SK-N-SH (cell line): Measurements from ENCODE around the gene SRBD1. TPM values are rescaled to one million over a fixed set of nuclear protein-coding genes. Genes with fewer than 3 reads are reported as not detected.

ENCODE experiments used
- CTCF ChIA-PET: fragments of 300-600, 350-600 bp; formaldehyde crosslinking; extraction: SDS; loops from one replicate; lab custom pipeline; 2021; lab: Yijun Ruan, JAX
- POLR2A ChIA-PET: fragments of 350-600 bp; sonication (Branson Sonifier 250); formaldehyde crosslinking; extraction: SDS; loops from one replicate; lab custom pipeline; 2020; ENCODE audit warnings: antibody characterized with exemption, inconsistent platforms; lab: Yijun Ruan, JAX
- DNase-seq: peaks from one replicate; pipeline ENCODE4 v3.0.0; 2012
- H2AFZ ChIP-seq: fragments of 200-600 bp; sonication (generic); 2 replicates; pipeline ENCODE4 v1.8.1; 2016; ENCODE audit warnings: antibody characterized with exemption, mild to moderate bottlenecking, low read depth
- H3F3A ChIP-seq: fragments of 200-600 bp; sonication (generic); replicated peaks from 2 replicates; pipeline ENCODE3; 2016; ENCODE audit warnings: antibody characterized with exemption, mild to moderate bottlenecking; ENCODE audit not compliant: insufficient read depth
- H3K27ac ChIP-seq, 2 experiments: fragments of 200-500 bp in 1 of 2; fragments of 200-600 bp in 1 of 2; sonication (Bioruptor generic) in 1 of 2; sonication (generic), shearing (Covaris generic) in 1 of 2; 2 replicates each; pipeline versions ENCODE4 v1.5.1 to v1.6.1; 2014 to 2016; ENCODE audit warnings: low read depth in 2 of 2, inconsistent platforms in 1 of 2, low read length in 1 of 2, mild to moderate bottlenecking in 1 of 2, mixed read lengths in 1 of 2
- H3K27me3 ChIP-seq: fragments of 200-600 bp; sonication (generic), shearing (Covaris generic); 2 replicates; pipeline ENCODE4 v1.6.1; 2016; ENCODE audit warnings: mixed run types; ENCODE audit not compliant: insufficient read depth
- H3K36me3 ChIP-seq, 2 experiments: fragments of 200-500 bp in 1 of 2; fragments of 200-600 bp in 1 of 2; sonication (Bioruptor generic) in 1 of 2; sonication (generic) in 1 of 2; replicated peaks in 1 of 2; 2 replicates each; pipeline versions ENCODE3 to v1.5.1; 2014 to 2016; ENCODE audit warnings: low read length in 1 of 2, mild to moderate bottlenecking in 1 of 2; ENCODE audit not compliant: insufficient read depth in 2 of 2, control insufficient read depth in 1 of 2
- H3K4me1 ChIP-seq, 2 experiments: fragments of 200-500 bp in 1 of 2; fragments of 200-600 bp in 1 of 2; sonication (Bioruptor generic) in 1 of 2; sonication (generic), shearing (Covaris generic) in 1 of 2; 2 replicates each; pipeline versions ENCODE4 v1.5.1 to v1.6.1; 2014 to 2016; ENCODE audit warnings: low read depth in 1 of 2, low read length in 1 of 2, mixed run types in 1 of 2; ENCODE audit not compliant: insufficient read depth in 2 of 2, control insufficient read depth in 1 of 2
- H3K4me2 ChIP-seq: fragments of 200-600 bp; sonication (generic), shearing (Covaris generic); 2 replicates; pipeline ENCODE4 v1.6.1; 2017; ENCODE audit warnings: mixed run types
- H3K4me3 ChIP-seq, 2 experiments: fragments of 200-500 bp in 1 of 2; fragments of 200-600 bp in 1 of 2; sonication (Bioruptor generic) in 1 of 2; sonication (generic), shearing (Covaris generic) in 1 of 2; 2 replicates each; pipeline versions ENCODE4 v1.5.1 to v1.8.1; 2014 to 2016; ENCODE audit warnings: low read depth in 2 of 2, inconsistent platforms in 1 of 2, low read length in 1 of 2, mild to moderate bottlenecking in 1 of 2, mixed read lengths in 1 of 2, moderate library complexity in 1 of 2
- H3K79me2 ChIP-seq: fragments of 200-600 bp; sonication (generic); 2 replicates; pipeline ENCODE4 v1.8.1; 2017; ENCODE audit warnings: mild to moderate bottlenecking; ENCODE audit not compliant: insufficient read depth
- H3K9ac ChIP-seq: fragments of 200-600 bp; sonication (generic); 2 replicates; pipeline ENCODE4 v1.6.1; 2017; ENCODE audit warnings: mixed run types
- H3K9me2 ChIP-seq: fragments of 200-600 bp; sonication (generic); 2 replicates; pipeline ENCODE4 v1.6.1; 2017; ENCODE audit warnings: mixed run types
- H3K9me3 ChIP-seq: fragments of 200-600 bp; sonication (generic); 2 replicates; pipeline ENCODE4 v1.6.1; 2017; ENCODE audit warnings: mixed run types, mild to moderate bottlenecking, moderate library complexity
- H4K20me1 ChIP-seq: fragments of 200-600 bp; sonication (generic); 2 replicates; pipeline ENCODE4 v1.6.1; 2017; ENCODE audit warnings: mild to moderate bottlenecking, mixed run types; ENCODE audit not compliant: insufficient read depth
- ELF1 ChIP-seq: IDR thresholded peaks from 2 replicates; pipeline ENCODE4 v1.4.0; 2012
- EP300 ChIP-seq, 2 experiments: IDR thresholded peaks; 2 replicates each; pipeline versions ENCODE4 v1.4.0 to v1.6.1; 2012; ENCODE audit warnings: borderline replicate concordance in 1 of 2, low read depth in 1 of 2, low read length in 1 of 2
- EZH2phosphoT487 ChIP-seq: fragments of 200-600 bp; sonication (generic); IDR thresholded peaks from 2 replicates; pipeline ENCODE4 v1.6.1; 2017; ENCODE audit warnings: low read depth, mixed run types, mild to moderate bottlenecking, antibody characterized with exemption, moderate library complexity, borderline replicate concordance
- FOXJ3 ChIP-seq: sonication (generic); formaldehyde crosslinking; IDR thresholded peaks from 2 replicates; pipeline ENCODE4 v1.5.1; 2020; ENCODE audit warnings: mild to moderate bottlenecking, missing genetic modification reagents
- FOXM1 ChIP-seq: IDR thresholded peaks from 2 replicates; pipeline ENCODE4 v1.4.0; 2012; ENCODE audit warnings: low read depth, mild to moderate bottlenecking
- GABPA ChIP-seq: IDR thresholded peaks from 2 replicates; pipeline ENCODE4 v1.4.0; 2012; ENCODE audit warnings: low read depth, mild to moderate bottlenecking
- JUND ChIP-seq: IDR thresholded peaks from 2 replicates; pipeline ENCODE4 v1.4.0; 2012
- MXI1 ChIP-seq: IDR thresholded peaks from 2 replicates; pipeline ENCODE4 v1.6.1; 2012; ENCODE audit warnings: mild to moderate bottlenecking, low read depth, low read length, improper control_type of control experiment
- NRF1 ChIP-seq: IDR thresholded peaks from 2 replicates; pipeline ENCODE4 v1.6.1; 2012; ENCODE audit warnings: low read depth, mild to moderate bottlenecking, low read length
- POLR2AphosphoS5 ChIP-seq: IDR thresholded peaks from 2 replicates; pipeline ENCODE4 v1.6.1; 2012; ENCODE audit warnings: low read depth, low read length
- REST ChIP-seq: IDR thresholded peaks from 2 replicates; pipeline ENCODE4 v1.6.1; 2012; ENCODE audit warnings: mild to moderate bottlenecking, low read depth, low read length, moderate library complexity
- RXRA ChIP-seq: IDR thresholded peaks from 2 replicates; pipeline ENCODE4 v1.4.0; 2012; ENCODE audit warnings: low read depth, mild to moderate bottlenecking, borderline replicate concordance
- SIN3A ChIP-seq: IDR thresholded peaks from 2 replicates; pipeline ENCODE4 v1.6.1; 2012; ENCODE audit warnings: low read depth, mild to moderate bottlenecking, low read length, moderate library complexity, borderline replicate concordance
- SMC3 ChIP-seq: IDR thresholded peaks from 2 replicates; pipeline ENCODE4 v1.6.1; 2012; ENCODE audit warnings: low read depth, low read length, improper control_type of control experiment
- TAF1 ChIP-seq: IDR thresholded peaks from 2 replicates; pipeline ENCODE4 v1.6.1; 2012; ENCODE audit warnings: low read depth, mild to moderate bottlenecking, low read length, moderate library complexity, borderline replicate concordance
- TCF12 ChIP-seq: IDR thresholded peaks from 2 replicates; pipeline ENCODE4 v1.4.0; 2012
- YY1 ChIP-seq: IDR thresholded peaks from 2 replicates; pipeline ENCODE4 v1.4.0; 2012; ENCODE audit warnings: low read depth, mild to moderate bottlenecking
- ZBTB33 ChIP-seq: IDR thresholded peaks from 2 replicates; pipeline ENCODE4 v1.4.0; 2012; ENCODE audit warnings: low read depth, borderline replicate concordance
- WGBS: methylation state at CpG from one replicate; pipeline ENCODE4 v1.1.6; 2017; ENCODE audit warnings: low lambda C conversion rate; 5-methylcytosine and 5-hydroxymethylcytosine counted together
- polyA plus RNA-seq, 3 experiments: library from polyadenylated mRNA; depleted of rRNA; stranded (reverse); fragments of >200 nt; gene quantifications; 2 replicates each; pipeline ENCODE4 v1.2.3, GENCODE V29; 2012
- TF ChIP-seq, protein P1 (sequence below): IDR thresholded peaks from 2 replicates; pipeline ENCODE4 v1.4.0; 2012; ENCODE audit warnings: low read depth
- TF ChIP-seq, protein P2 (sequence below): fragments of 150-350 bp; IDR thresholded peaks from 2 replicates; pipeline ENCODE4 v1.6.1; 2016; ENCODE audit warnings: mild to moderate bottlenecking, low read depth, low read length

Gene SRBD1
- polyA plus RNA-seq, 1 of the 3 experiments (the other 2 are of a cell fraction), result 3.2 TPM

- no peaks in the 10 kb centered on the region for H4K20me1 ChIP-seq
- no peak overlapping the region for H3K9ac ChIP-seq
- no peak overlapping the region for H3K4me3 ChIP-seq
- TF ChIP-seq SMC3, result no peak
- no peak for TF ChIP-seq JUND
- TF ChIP-seq ZBTB33, result no peak
- TF ChIP-seq, protein P1, sequence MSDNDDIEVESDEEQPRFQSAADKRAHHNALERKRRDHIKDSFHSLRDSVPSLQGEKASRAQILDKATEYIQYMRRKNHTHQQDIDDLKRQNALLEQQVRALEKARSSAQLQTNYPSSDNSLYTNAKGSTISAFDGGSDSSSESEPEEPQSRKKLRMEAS, result no peak
- no peak for TF ChIP-seq EZH2phosphoT487
- no peak for TF ChIP-seq TCF12
- TF ChIP-seq EP300 (IDR thresholded peaks at IDR 0.05; ENCODE audit: borderline replicate concordance in 1 of 2, low read depth in 1 of 2, low read length in 1 of 2), result no peak
- no peak for TF ChIP-seq FOXM1
- no peak for TF ChIP-seq REST
- no peak; the same call in 1 of the 2 replicates for TF ChIP-seq TAF1
- TF ChIP-seq NRF1, result no peak
- TF ChIP-seq SIN3A, result no peak
- TF ChIP-seq, protein P2, sequence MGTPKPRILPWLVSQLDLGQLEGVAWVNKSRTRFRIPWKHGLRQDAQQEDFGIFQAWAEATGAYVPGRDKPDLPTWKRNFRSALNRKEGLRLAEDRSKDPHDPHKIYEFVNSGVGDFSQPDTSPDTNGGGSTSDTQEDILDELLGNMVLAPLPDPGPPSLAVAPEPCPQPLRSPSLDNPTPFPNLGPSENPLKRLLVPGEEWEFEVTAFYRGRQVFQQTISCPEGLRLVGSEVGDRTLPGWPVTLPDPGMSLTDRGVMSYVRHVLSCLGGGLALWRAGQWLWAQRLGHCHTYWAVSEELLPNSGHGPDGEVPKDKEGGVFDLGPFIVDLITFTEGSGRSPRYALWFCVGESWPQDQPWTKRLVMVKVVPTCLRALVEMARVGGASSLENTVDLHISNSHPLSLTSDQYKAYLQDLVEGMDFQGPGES, result no peak
- TF ChIP-seq RXRA, result no peak
- no peak for TF ChIP-seq POLR2AphosphoS5
- TF ChIP-seq MXI1, result no peak
- TF ChIP-seq ELF1, result no peak
- no peak for TF ChIP-seq GABPA
- no peak for TF ChIP-seq FOXJ3
- no peak for TF ChIP-seq YY1
- H3K9me2 ChIP-seq, result no peaks in the 10 kb centered on the region
- no peaks in the 10 kb centered on the region for H3K79me2 ChIP-seq
- H3K27ac ChIP-seq, result 0 out of 4 replicates have a peak overlapping the region, but pooled peaks of 1 of the 2 experiments have one; percentile 3
- H3K36me3 ChIP-seq, result peaks cover 14 to 27% of the 10 kb centered on the region in 2 experiments
- ChIA-PET CTCF (interaction anchor here (0.6 to 1.6 kb wide), 10 partner anchors 9 to 795 kb away, joined by 3 to 8 read pairs (median 3); partner anchors contain the start of gene SRBD1), POLR2A (no interaction called here)
- H3K9me3 ChIP-seq, result no peaks in the 10 kb centered on the region
- H3K4me2 ChIP-seq, result no peak overlapping the region
- peaks cover 0 to 28% of the 10 kb centered on the region in 2 experiments; a peak in 2 of 4 replicates for H3K4me1 ChIP-seq
- H3F3A ChIP-seq, result no peaks in the 10 kb centered on the region
- H2AFZ ChIP-seq, result peak overlapping the region; percentile 2; the same call in 1 of the 2 replicates
- WGBS, result 94% methylated on average over 5 of the region's 5 CpGs
- no peaks in the 10 kb centered on the region for H3K27me3 ChIP-seq
- DNase-seq, result no peak
These were observed 42.9 kb downstream of the SRBD1 start for GRCh38 chr2:45567974-45568789.
